ENCODE results near the gene PIEZO2. TPM values are rescaled to one million over a fixed set of nuclear protein-coding genes. Genes with fewer than 3 reads are reported as not detected.

Gene PIEZO2
- total RNA-seq, 4 donors from 2014 or later: 0.64 to 1.8 (median 1.6) TPM

DNA sequence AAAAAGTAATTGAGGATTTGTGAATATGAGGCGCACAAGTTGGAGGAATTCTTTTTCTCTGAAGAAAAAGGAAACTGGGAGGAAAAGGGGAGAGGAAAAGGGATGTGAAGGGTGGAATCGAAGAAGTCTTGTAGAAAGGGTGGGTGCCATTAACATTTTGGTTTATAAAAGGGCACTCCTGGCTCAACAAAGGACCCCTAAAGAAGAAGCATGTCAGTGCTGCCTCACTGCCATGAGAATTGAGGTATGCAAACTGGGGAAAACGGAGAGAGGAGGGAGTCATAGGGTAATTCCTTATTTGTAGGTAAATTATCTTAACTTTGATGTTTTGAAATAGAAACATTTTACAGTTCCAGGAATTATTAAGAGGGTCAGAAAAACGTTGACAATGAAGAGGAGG is 416.4 kb downstream of the PIEZO2 start:
- Histone ChIP-seq H3K9me3 (no peaks in the 10 kb centered on the region), H3K4me3 (no peak overlapping the region), H3K27me3 (no peaks in the 10 kb centered on the region), H3K27ac (no peak overlapping the region), H3K36me3 (no peaks in the 10 kb centered on the region), H3K4me1 (no peaks in the 10 kb centered on the region)
- 51 to 73% methylated on average over 4 of the region's 4 CpGs for WGBS, 2 donors (ENCODE audit: low coverage in 1 of 2)
- TF ChIP-seq EP300 (IDR thresholded peaks at IDR 0.05) (no peak), POLR2AphosphoS5 (IDR thresholded peaks at IDR 0.05) (no peak), POLR2A (IDR thresholded peaks at IDR 0.05) (no peak)
- TF ChIP-seq, protein P1, sequence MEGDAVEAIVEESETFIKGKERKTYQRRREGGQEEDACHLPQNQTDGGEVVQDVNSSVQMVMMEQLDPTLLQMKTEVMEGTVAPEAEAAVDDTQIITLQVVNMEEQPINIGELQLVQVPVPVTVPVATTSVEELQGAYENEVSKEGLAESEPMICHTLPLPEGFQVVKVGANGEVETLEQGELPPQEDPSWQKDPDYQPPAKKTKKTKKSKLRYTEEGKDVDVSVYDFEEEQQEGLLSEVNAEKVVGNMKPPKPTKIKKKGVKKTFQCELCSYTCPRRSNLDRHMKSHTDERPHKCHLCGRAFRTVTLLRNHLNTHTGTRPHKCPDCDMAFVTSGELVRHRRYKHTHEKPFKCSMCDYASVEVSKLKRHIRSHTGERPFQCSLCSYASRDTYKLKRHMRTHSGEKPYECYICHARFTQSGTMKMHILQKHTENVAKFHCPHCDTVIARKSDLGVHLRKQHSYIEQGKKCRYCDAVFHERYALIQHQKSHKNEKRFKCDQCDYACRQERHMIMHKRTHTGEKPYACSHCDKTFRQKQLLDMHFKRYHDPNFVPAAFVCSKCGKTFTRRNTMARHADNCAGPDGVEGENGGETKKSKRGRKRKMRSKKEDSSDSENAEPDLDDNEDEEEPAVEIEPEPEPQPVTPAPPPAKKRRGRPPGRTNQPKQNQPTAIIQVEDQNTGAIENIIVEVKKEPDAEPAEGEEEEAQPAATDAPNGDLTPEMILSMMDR (IDR thresholded peaks at IDR 0.05): no peak
- no peak for ATAC-seq

DNA sequence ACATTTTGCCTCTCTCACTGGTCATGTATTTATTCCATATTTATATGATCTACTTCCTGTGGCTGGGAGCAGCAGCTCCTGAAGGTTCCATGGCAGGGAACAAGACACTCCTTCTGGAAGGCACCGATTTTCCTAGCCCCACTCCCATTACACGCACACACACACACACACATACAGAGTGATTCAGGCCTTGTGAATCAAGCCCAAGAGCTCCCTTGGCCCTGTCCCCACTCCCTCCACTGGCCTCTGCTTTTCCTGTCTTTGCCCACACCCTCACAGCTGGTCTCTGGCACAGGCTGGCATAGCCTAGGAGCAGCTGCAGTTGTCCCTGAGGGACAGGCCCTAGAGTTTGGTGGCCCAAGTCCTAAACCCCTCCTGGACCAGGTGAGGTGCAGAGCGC is 421.9 kb downstream of the PIEZO2 start:
- no peaks in the 10 kb centered on the region for H3K9me3 ChIP-seq
- no peaks in the 10 kb centered on the region for H3K4me1 ChIP-seq
- H3K27me3 ChIP-seq: peaks cover 41% of the 10 kb centered on the region
- no peaks in the 10 kb centered on the region for H3K36me3 ChIP-seq
- 79 to 100% methylated on average over 1 to 2 of the region's 3 CpGs for WGBS, 2 donors (ENCODE audit: low coverage in 1 of 2)
- TF ChIP-seq EP300 (IDR thresholded peaks at IDR 0.05): no peak
- TF ChIP-seq POLR2AphosphoS5 (IDR thresholded peaks at IDR 0.05): no peak
- TF ChIP-seq, protein P1 (IDR thresholded peaks at IDR 0.05): no peak
- no peak for TF ChIP-seq POLR2A (IDR thresholded peaks at IDR 0.05)
- H3K4me3 ChIP-seq: no peak overlapping the region
- no peak for ATAC-seq
- no peak overlapping the region for H3K27ac ChIP-seq

DNA sequence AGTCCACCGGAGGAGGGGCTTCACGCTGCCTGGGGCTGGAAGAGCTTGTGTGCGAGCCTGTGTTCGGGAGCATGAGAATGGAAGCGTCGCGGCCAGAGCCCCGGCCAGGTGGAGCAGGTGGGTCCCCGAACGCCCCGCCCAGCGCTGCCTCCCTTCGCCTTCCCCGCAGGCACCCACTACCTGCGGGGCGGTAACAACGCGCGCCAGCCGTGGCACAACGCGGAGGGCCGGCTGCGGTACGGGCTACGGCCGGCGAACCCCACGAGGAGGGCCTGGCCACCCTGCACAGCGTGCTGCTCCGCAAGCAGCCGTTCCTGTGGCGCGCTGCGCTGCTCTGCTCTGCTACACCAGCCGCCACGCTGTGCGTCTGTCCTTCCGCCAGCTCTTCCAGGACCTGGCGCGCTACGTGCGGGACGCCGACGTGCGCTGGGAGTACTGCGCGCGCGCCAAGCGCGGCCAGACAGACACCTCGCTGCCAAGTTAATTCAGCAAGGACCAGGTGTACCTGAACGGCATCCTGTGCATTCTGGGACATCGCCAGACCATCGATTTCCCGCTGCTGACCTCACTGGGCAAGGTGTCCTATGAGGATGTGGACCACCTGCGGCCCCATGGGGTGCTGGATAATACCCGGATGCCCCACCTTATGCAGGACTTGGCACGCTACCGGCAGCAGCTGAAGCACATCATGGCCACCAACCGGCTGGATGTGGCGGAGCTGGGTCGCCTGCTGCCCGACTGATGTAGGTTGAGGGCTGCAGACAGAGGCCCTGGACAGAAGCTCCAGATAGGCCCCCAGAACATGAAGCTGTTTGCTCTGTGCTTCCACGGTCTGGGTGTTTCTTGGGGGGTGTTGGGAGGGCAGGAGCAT is 422.9 kb downstream of the PIEZO2 start:
- TF ChIP-seq POLR2AphosphoS5 (IDR thresholded peaks at IDR 0.05) (no peak), EP300 (IDR thresholded peaks at IDR 0.05) (no peak), POLR2A (IDR thresholded peaks at IDR 0.05) (no peak)
- TF ChIP-seq, protein P1 (IDR thresholded peaks at IDR 0.05): no peak
- Histone ChIP-seq H3K4me3 (no peak overlapping the region), H3K27me3 (peaks cover 41% of the 10 kb centered on the region), H3K9me3 (no peaks in the 10 kb centered on the region), H3K36me3 (no peaks in the 10 kb centered on the region), H3K4me1 (no peaks in the 10 kb centered on the region), H3K27ac (no peak overlapping the region)
- ATAC-seq: no peak
- WGBS, 2 donors (ENCODE audit: low coverage in 1 of 2): 60% methylated on average over 1 of the region's 67 CpGs; no CpG with 5 or more reads in 1 of the 2 donors

DNA sequence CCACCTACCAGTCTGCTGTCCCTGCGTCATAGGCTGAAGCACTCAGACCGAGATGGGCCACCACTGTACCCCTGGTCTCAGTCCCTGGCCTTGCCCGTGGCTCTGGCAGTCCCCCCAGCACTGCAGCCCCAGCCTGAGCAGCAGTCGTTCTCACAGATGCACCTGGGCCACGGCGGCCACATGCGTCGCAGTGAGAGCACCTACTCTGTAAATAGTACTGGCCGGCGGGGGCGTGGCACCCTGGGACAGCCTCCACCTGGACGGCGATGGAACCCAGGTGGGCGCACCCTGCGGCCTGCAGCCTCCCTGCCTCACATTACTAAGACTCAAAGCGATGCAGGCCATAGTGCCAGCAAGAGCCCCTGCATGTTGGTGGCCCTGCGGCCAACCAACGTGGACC is 424.7 kb downstream of the PIEZO2 start:
- peaks cover 41% of the 10 kb centered on the region for H3K27me3 ChIP-seq
- 100% methylated on average over 3 of the region's 18 CpGs; no CpG with 5 or more reads in 1 of the 2 donors for WGBS, 2 donors (ENCODE audit: low coverage in 1 of 2)
- no peaks in the 10 kb centered on the region for H3K9me3 ChIP-seq
- ATAC-seq: no peak
- H3K4me3 ChIP-seq: no peak overlapping the region
- no peaks in the 10 kb centered on the region for H3K36me3 ChIP-seq
- H3K4me1 ChIP-seq: no peaks in the 10 kb centered on the region
- no peak overlapping the region for H3K27ac ChIP-seq
- TF ChIP-seq POLR2AphosphoS5 (IDR thresholded peaks at IDR 0.05) (no peak), EP300 (IDR thresholded peaks at IDR 0.05) (no peak), POLR2A (IDR thresholded peaks at IDR 0.05) (no peak)
- TF ChIP-seq, protein P1 (IDR thresholded peaks at IDR 0.05): no peak

DNA sequence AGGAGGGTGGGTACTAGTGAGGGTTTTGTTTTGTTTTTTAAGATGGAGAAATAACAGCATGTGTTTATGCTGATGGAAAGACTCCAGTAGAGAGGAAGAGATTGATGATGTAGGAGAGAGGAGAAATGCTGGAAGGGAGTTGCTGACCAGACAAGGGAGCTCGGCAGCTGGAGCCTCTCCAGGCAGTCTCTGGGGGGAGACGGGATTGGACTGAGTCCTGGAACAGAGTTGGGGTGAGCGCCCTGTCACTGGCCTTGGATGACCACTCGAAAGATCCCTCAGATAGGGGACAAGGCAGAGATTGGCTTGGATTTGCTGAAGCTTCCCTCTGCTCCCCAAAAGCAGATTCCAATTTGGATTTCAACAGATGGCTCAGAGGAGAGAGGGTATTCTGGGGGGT is 425.9 kb downstream of the PIEZO2 start:
- no peak for ATAC-seq
- TF ChIP-seq, protein P1 (IDR thresholded peaks at IDR 0.05): no peak
- TF ChIP-seq EP300 (IDR thresholded peaks at IDR 0.05) (no peak), POLR2A (IDR thresholded peaks at IDR 0.05) (no peak), POLR2AphosphoS5 (IDR thresholded peaks at IDR 0.05) (no peak)
- Histone ChIP-seq H3K27me3 (peaks cover 41% of the 10 kb centered on the region), H3K9me3 (no peaks in the 10 kb centered on the region), H3K27ac (no peak overlapping the region), H3K4me1 (no peaks in the 10 kb centered on the region), H3K4me3 (no peak overlapping the region), H3K36me3 (no peaks in the 10 kb centered on the region)
- 30 to 60% methylated on average over 2 to 4 of the region's 4 CpGs for WGBS, 2 donors (ENCODE audit: low coverage in 1 of 2)

Measured in gastroesophageal sphincter (tissue), 4 donors.